Left kidney (tissue), 2 donors: ENCODE data around the gene UBE2L6. TPM values are rescaled to one million over a fixed set of nuclear protein-coding genes. Genes with fewer than 3 reads are reported as not detected.
"Not testable (repeated sequence)": the region's sequence is repeated elsewhere in the genome, so short reads cannot be mapped to it uniquely, and the experiment has no call there.

Experiments
- DNase-seq: peaks from one replicate; pipeline ENCODE4 v3.0.0-alpha.2; 2013
- polyA plus RNA-seq: library from polyadenylated mRNA; unstranded; fragments of 120-200 nt; gene quantifications from one replicate; pipeline ENCODE4 v1.2.1, GENCODE V29; 2013; ENCODE audit not compliant: insufficient read length

UBE2L6 gene
- polyA plus RNA-seq, 1 donor = 31.2 TPM

- no peak for DNase-seq
Observed at GRCh38 chr11:57571606-57572005, 4.1 kb upstream of the UBE2L6 start.

- peak; percentile 83 for DNase-seq
Observed at GRCh38 chr11:57568330-57568766, 876 bp upstream of the UBE2L6 start.

GRCh38 chr11:57566905-57567514 is 462 bp downstream of the UBE2L6 start:
- DNase-seq = peak; percentile 19

GRCh38 chr11:57566005-57566904 is 1.2 kb downstream of the UBE2L6 start:
- peak; percentile 41 for DNase-seq

- DNase-seq = no peak
Observed at GRCh38 chr11:57562596-57562995, 4.9 kb downstream of the UBE2L6 start.

GRCh38 chr11:57560146-57560545 is 7.3 kb downstream of the UBE2L6 start:
- DNase-seq = no peak

GRCh38 chr11:57556041-57556440 is 11.4 kb downstream of the UBE2L6 start:
- no peak for DNase-seq

GRCh38 chr11:57555393-57555792 is 12.1 kb downstream of the UBE2L6 start:
- DNase-seq = no peak

GRCh38 chr11:57552479-57552878 is 15.0 kb downstream of the UBE2L6 start:
- no peak for DNase-seq

- DNase-seq = no peak
Observed at GRCh38 chr11:57551941-57552340, 15.5 kb downstream of the UBE2L6 start.

- DNase-seq = no peak
Observed at GRCh38 chr11:57549983-57550382, 17.5 kb downstream of the UBE2L6 start.

GRCh38 chr11:57547854-57548377 is 19.6 kb downstream of the UBE2L6 start:
- DNase-seq = no peak

- DNase-seq = no peak
Observed at GRCh38 chr11:57546869-57547475, 20.5 kb downstream of the UBE2L6 start.

- DNase-seq = no peak
Observed at GRCh38 chr11:57546451-57546850, 21.0 kb downstream of the UBE2L6 start.

- DNase-seq = no peak
Observed at GRCh38 chr11:57545883-57546282, 21.6 kb downstream of the UBE2L6 start.

GRCh38 chr11:57544566-57544965 is 22.9 kb downstream of the UBE2L6 start:
- no peak for DNase-seq

- no peak for DNase-seq
Observed at GRCh38 chr11:57543593-57543992, 23.9 kb downstream of the UBE2L6 start.

GRCh38 chr11:57542582-57542981 is 24.9 kb downstream of the UBE2L6 start:
- DNase-seq = no peak

GRCh38 chr11:57541169-57541568 is 26.3 kb downstream of the UBE2L6 start:
- no peak for DNase-seq

- no peak for DNase-seq
Observed at GRCh38 chr11:57539342-57539741, 28.1 kb downstream of the UBE2L6 start.

- DNase-seq = peak; percentile 30
Observed at GRCh38 chr11:57536947-57537619, 30.4 kb downstream of the UBE2L6 start, which contains the start of gene SMTNL1. Gene SMTNL1, plus strand, starts transcription at chr11:57537595. Its CDS starts 5,048 bp downstream, at chr11:57542643.

- not testable (repeated sequence) for DNase-seq
Observed at GRCh38 chr11:57534449-57534848, 33.0 kb downstream of the UBE2L6 start.
